Measurements from ENCODE around the gene PKD2L1.

DNA sequence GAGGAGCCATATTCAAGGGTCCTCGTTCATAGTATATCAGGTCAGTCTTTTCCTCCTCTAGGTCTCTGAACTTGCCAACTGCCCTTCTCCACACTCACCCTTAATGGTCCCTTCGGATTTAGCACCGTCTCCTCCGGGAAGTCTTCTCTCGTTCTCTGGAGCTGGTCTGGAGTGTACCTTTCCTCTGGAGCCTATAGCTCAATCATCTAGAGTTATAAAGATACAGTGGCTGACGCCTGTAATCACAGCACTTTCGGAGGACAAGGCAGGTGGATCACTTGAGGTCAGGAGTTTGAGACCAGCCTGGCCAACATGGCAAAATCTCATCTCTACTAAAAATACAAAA lies 12.6 kb upstream of the PKD2L1 start:
- TF ChIP-seq EP300 (IDR thresholded peaks at IDR 0.05) (no peak), POLR2A (IDR thresholded peaks at IDR 0.05) (no peak)
- TF ChIP-seq, protein P1, sequence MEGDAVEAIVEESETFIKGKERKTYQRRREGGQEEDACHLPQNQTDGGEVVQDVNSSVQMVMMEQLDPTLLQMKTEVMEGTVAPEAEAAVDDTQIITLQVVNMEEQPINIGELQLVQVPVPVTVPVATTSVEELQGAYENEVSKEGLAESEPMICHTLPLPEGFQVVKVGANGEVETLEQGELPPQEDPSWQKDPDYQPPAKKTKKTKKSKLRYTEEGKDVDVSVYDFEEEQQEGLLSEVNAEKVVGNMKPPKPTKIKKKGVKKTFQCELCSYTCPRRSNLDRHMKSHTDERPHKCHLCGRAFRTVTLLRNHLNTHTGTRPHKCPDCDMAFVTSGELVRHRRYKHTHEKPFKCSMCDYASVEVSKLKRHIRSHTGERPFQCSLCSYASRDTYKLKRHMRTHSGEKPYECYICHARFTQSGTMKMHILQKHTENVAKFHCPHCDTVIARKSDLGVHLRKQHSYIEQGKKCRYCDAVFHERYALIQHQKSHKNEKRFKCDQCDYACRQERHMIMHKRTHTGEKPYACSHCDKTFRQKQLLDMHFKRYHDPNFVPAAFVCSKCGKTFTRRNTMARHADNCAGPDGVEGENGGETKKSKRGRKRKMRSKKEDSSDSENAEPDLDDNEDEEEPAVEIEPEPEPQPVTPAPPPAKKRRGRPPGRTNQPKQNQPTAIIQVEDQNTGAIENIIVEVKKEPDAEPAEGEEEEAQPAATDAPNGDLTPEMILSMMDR (IDR thresholded peaks at IDR 0.05): no peak
